HG02840 (cell line): ENCODE measurements around the gene IFITM5.

Source experiments
- ATAC-seq: cut with Tn5 transposase; IDR thresholded peaks from one replicate; pipeline ENCODE4 v1.9.1; 2021; ENCODE audit warnings: mild to moderate bottlenecking, moderate library complexity, moderate number of reproducible peaks; ENCODE audit not compliant: unreplicated experiment, low FRiP score

The IFITM5 gene

DNA sequence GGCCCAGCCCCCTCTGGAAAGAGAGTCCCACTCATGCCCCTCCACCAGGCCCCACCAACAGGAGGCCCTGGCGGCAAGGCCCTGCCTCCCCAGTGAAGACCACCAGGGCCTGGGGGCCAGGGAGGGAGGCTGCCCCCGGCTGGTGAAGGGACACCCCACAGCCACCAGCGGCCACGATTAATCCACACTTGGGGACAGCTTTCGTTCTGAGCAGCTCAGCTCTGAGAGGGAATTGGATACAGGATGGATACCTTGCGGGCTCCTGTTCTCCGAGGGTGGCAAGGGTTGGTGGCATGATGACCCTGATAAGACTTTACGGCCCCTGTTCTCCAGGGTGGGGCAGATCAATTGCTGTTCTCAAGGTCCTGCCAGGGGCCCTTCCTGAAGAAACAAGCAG, 28.0 kb downstream of the IFITM5 start:
- no peak for ATAC-seq

DNA sequence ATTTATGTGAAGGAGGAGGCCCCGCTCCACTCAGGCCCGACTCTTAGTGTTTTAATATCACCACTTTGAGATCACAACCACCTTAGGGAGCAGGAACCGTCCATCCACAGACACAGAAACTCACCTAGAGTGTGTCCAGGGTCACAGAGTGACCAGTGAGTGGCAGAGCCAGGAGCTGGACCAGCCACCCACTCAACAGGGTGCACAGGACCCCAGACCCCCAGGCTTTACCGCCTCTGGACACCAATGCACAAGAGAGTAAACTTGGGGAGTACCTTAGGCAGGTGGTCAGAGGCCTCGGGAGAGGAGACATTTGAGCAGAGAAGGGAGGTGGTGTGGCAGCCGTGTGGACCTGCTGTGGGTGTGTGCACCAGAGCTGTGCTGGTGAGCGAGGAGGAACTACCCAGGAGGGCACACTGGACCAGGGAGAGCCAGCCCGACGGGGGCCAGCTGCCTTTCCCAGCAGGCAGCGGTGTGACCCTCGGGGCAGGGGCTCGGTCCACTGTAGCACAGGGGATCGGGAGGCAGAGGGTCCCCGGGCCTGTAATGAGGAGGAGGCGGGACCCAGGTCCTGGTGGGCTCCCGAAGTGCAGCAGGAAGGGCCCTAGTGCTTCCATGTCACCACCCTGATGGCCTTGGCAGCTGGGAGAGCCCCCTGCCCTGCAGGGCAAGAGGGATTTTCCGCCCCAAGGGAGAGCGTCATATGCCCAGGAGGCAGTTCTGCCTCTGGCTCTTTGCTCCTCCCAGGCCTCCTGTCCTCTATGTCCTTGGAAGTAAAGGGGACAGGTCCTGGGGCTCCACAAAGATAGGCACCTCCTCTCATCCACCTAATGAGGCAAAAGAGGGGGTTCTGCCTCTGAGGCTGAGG, 28.6 kb downstream of the IFITM5 start:
- ATAC-seq: no peak

- ATAC-seq: peak; percentile 73
These were observed 30.0 kb downstream of the IFITM5 start for GRCh38 chr11:269146-269890.

DNA sequence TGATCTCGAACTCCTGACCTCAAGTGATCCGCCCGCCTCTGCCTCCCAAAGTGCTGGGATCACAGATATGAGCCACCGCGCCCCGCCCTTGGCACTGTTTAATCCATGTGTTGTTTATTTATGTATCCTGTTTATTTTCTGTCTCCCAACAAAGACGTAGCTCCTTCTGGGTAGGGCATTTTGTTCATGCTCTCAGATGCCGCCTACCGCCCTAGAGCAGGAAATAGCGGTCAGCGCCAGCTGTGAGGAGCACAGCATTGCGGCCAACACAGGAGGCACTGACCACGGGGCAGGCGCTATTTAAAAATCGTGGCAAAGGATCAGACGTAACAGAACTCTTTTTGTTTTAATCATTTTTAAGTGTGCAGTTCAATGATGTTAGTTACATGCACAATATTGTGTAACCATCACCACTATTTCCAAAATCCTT, 30.6 kb downstream of the IFITM5 start:
- ATAC-seq: peak; percentile 37

GRCh38 chr11:267491-267994, 31.8 kb downstream of the IFITM5 start:
- ATAC-seq: no peak

DNA sequence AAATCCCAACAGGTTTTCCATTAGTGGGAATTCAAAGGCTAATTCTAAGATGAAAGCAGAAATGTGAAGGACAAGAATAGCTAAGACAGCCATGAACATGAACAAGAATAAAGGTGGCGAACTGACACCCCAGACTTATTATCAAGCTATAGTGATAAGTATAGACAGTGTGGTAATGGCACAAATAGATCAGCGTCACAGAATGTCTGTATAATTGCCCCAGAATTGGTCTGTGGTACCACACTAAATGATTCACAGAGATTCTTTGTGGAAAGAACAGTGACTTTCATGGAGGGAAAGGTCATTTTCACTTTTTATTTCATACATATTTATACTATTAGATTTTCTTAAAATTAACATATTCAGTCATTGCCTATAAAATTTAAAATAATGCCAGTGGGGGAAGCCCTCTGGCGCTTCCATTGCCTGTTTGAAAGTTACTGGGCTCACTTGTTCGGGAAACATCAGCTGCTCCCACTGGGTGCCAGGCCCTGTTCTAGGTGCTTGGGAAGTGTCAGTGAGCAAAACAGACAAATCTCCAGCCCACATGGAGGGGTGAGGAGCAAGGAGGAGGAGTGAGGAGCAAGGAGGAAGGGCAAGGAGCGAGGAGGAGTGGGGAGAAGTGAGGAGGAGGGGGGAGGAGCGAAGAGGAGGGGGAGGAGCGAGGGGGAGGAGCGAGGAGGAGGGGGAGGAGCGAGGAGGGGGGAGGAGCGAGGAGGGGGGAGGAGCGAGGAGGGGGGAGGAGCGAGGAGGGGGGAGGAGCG, 32.5 kb downstream of the IFITM5 start:
- no peak for ATAC-seq

DNA sequence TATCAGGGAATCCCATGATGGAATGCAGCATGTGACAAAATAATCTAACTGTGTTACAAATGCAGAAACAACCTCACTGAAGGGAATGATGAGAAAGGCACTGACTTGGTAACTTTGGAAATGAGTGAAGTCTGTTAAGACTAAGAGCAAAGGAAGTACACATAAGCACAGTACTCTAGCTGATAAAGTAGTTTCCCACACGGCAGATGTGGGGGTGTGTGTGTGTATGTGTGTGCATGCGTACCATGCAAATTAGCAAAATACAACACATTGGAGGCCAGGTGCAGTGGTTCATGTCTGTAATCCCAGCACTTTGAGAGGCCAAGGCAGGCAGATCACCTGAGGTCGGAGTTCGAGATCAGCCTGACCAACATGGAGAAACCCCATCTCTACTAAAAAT, 37.7 kb downstream of the IFITM5 start:
- ATAC-seq: no peak

GRCh38 chr11:259413-259812, 39.9 kb downstream of the IFITM5 start:
- no peak for ATAC-seq

GRCh38 chr11:257766-258493, 41.4 kb downstream of the IFITM5 start:
- no peak for ATAC-seq

- ATAC-seq: no peak
These were observed 42.2 kb downstream of the IFITM5 start for GRCh38 chr11:256952-257737.

DNA sequence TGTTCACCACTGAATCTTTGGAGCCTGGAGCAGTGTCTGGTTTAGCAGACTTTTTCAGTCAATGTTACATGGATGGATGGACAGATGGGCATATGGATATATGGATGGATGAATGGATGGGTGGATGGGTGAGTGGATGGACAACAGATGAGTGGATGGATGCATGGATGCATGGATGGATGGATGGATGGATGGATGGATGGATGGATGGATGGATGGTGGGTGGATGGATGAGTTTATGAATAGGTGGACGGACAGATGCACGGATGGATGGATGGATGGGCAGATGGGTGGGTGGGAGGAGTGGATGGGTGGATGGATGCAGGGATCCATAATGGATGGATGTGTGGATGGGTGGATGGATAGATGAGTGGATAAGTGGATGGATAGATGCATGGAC, 43.5 kb downstream of the IFITM5 start:
- no peak for ATAC-seq

DNA sequence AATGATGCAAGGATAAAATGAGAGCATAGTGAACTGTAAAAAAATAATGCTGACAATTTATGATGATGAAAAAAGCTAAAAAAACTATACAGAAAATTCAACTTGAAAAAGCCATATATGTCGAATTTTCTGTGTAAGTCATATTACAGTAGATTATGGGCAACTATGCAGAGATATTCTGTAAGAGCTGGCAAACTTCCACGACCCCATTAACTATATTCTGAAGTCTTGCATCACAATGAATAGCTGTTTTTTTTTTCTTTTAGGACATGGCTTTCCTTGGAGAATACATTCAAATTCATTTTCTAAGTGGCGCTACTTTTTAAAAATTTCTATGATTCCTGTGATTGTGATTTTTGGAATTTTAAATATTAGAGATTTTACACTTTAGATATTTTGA, 44.1 kb downstream of the IFITM5 start:
- no peak for ATAC-seq

DNA sequence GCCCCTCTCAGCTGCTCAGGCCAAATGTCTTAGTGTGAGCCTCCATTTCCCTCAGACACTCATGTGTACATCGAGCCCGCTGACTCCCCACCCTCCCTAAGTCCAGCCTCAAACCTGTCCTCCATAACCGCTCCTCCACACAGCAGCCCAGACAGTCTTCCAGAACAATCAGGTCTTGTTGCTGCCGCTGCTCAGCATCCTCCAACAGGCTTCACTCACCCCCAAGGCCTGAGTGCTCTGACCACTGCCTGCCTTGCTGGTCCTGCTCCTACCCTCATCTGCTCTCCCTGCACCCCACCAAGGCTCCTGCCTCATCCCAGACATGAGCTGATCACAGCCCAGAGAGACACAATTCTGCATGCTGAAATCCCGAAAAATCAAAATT, 45.4 kb downstream of the IFITM5 start:
- ATAC-seq: no peak

- no peak for ATAC-seq
These were observed 46.0 kb downstream of the IFITM5 start for GRCh38 chr11:253160-253885.

GRCh38 chr11:252666-253065, 46.7 kb downstream of the IFITM5 start:
- ATAC-seq: no peak

GRCh38 chr11:251550-251949, 47.8 kb downstream of the IFITM5 start:
- ATAC-seq: no peak

- ATAC-seq: no peak
These were observed 48.5 kb downstream of the IFITM5 start for GRCh38 chr11:250740-251299.

- ATAC-seq: no peak
These were observed 49.1 kb downstream of the IFITM5 start for GRCh38 chr11:250274-250673.
